Activated naive CD4-positive, alpha-beta T cell (primary cell): ENCODE results near the gene PPP1R9B.

Experiments used
- DNase-seq, 4 experiments: peaks; one replicate each; lab custom pipeline; 2025; lab: John Stamatoyannopoulos, UW

PPP1R9B gene

GRCh38 chr17:50088952-50089825, 61.3 kb downstream of the PPP1R9B start:
- DNase-seq = no peak

- DNase-seq = no peak
Measured at GRCh38 chr17:50087912-50088405, 62.5 kb downstream of the PPP1R9B start.

GRCh38 chr17:50087246-50087911, 63.1 kb downstream of the PPP1R9B start:
- DNase-seq = peak; percentile 45 to 67 (median 61)
